Measurements from ENCODE around the gene NKAIN2. TPM values are rescaled to one million over a fixed set of nuclear protein-coding genes. Genes with fewer than 3 reads are reported as not detected.
"Not testable (repeated sequence)": the region's sequence is repeated elsewhere in the genome, so short reads cannot be mapped to it uniquely, and the experiment has no call there.

NKAIN2 gene
- total RNA-seq, 1 donor from 2014 or later: 0.56 TPM

DNA sequence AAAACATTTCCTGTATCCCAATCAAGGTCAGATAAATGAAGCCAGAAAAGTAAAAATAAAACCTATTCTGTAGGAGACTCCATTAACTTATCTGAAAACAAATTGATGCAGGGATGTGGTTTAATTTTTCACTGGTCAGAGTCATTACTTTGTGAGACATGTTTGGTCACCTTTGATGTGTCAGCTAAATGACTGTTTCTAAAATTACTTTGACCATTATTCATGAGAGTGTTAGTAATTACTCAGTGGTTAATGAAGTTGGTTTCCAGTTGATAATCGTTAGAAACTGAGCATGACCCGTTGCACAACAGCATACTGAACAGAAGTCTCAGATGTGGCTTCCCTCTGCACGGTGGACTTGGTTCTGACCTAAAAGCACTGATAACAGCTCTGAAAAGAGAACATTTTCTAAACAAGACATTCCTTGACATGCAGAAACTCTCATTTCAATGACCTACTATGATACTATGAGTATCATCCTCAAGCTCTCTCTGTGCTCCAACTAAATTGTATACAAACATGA, 748.1 kb downstream of the NKAIN2 start:
- Mint-ChIP-seq H3K4me1 (ENCODE audit: low read depth, unreplicated experiment) (peaks cover 2% of the 10 kb centered on the region), H3K36me3 (ENCODE audit: unreplicated experiment) (no peaks in the 10 kb centered on the region), H3K4me3 (ENCODE audit: unreplicated experiment) (no peak overlapping the region), H3K27ac (ENCODE audit: unreplicated experiment) (no peak overlapping the region), H3K9me3 (ENCODE audit: unreplicated experiment) (no peaks in the 10 kb centered on the region), H3K27me3 (ENCODE audit: unreplicated experiment) (no peaks in the 10 kb centered on the region)
- DNase-seq: no peak
- TF ChIP-seq CTCF (IDR thresholded peaks at IDR 0.05; ENCODE audit: partially characterized antibody, unreplicated experiment): no peak

DNA sequence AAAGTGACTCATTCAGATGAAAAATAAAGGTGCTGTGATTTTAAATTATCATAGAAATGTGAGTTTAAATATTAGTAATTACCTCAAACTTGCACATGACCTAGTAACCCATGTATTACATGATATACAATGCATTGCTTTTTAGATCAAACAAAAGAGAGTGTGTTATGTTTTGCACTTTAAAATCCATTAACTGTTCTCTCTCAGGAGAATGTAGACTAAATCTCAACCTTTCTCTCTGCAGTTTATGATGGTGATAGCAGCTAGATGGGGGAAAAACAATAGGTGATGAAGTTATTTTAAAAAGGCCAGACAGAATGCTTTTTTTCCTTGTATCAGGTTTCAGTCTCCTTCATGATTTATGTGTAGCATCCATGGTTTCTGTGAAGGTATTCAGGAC, 754.2 kb downstream of the NKAIN2 start:
- H3K27ac Mint-ChIP-seq (ENCODE audit: unreplicated experiment): no peak overlapping the region
- TF ChIP-seq CTCF (IDR thresholded peaks at IDR 0.05; ENCODE audit: partially characterized antibody, unreplicated experiment): no peak
- H3K4me3 Mint-ChIP-seq (ENCODE audit: unreplicated experiment): no peak overlapping the region
- H3K27me3 Mint-ChIP-seq (ENCODE audit: unreplicated experiment): no peaks in the 10 kb centered on the region
- H3K36me3 Mint-ChIP-seq (ENCODE audit: unreplicated experiment): no peaks in the 10 kb centered on the region
- no peaks in the 10 kb centered on the region for H3K9me3 Mint-ChIP-seq (ENCODE audit: unreplicated experiment)
- no peaks in the 10 kb centered on the region for H3K4me1 Mint-ChIP-seq (ENCODE audit: low read depth, unreplicated experiment)
- DNase-seq: no peak

GRCh38 chr6:124560078-124560477, 756.4 kb downstream of the NKAIN2 start:
- not testable (repeated sequence) for H3K27ac Mint-ChIP-seq (ENCODE audit: unreplicated experiment); H3K4me3 Mint-ChIP-seq (ENCODE audit: unreplicated experiment); H3K9me3 Mint-ChIP-seq (ENCODE audit: unreplicated experiment); DNase-seq; H3K27me3 Mint-ChIP-seq (ENCODE audit: unreplicated experiment); H3K36me3 Mint-ChIP-seq (ENCODE audit: unreplicated experiment); H3K4me1 Mint-ChIP-seq (ENCODE audit: low read depth, unreplicated experiment)

GRCh38 chr6:124560873-124561567, 757.4 kb downstream of the NKAIN2 start:
- TF ChIP-seq CTCF (IDR thresholded peaks at IDR 0.05; ENCODE audit: partially characterized antibody, unreplicated experiment): no peak
- Mint-ChIP-seq H3K36me3 (ENCODE audit: unreplicated experiment) (no peaks in the 10 kb centered on the region), H3K27ac (ENCODE audit: unreplicated experiment) (no peak overlapping the region), H3K27me3 (ENCODE audit: unreplicated experiment) (no peaks in the 10 kb centered on the region), H3K4me3 (ENCODE audit: unreplicated experiment) (no peak overlapping the region), H3K9me3 (ENCODE audit: unreplicated experiment) (no peaks in the 10 kb centered on the region), H3K4me1 (ENCODE audit: low read depth, unreplicated experiment) (no peaks in the 10 kb centered on the region)
- no peak for DNase-seq

GRCh38 chr6:124561635-124562130, 758.0 kb downstream of the NKAIN2 start:
- Mint-ChIP-seq H3K4me1 (ENCODE audit: low read depth, unreplicated experiment) (no peaks in the 10 kb centered on the region), H3K27ac (ENCODE audit: unreplicated experiment) (no peak overlapping the region), H3K36me3 (ENCODE audit: unreplicated experiment) (no peaks in the 10 kb centered on the region), H3K9me3 (ENCODE audit: unreplicated experiment) (no peaks in the 10 kb centered on the region), H3K4me3 (ENCODE audit: unreplicated experiment) (no peak overlapping the region), H3K27me3 (ENCODE audit: unreplicated experiment) (no peaks in the 10 kb centered on the region)
- DNase-seq: no peak
- no peak for TF ChIP-seq CTCF (IDR thresholded peaks at IDR 0.05; ENCODE audit: partially characterized antibody, unreplicated experiment)

DNA sequence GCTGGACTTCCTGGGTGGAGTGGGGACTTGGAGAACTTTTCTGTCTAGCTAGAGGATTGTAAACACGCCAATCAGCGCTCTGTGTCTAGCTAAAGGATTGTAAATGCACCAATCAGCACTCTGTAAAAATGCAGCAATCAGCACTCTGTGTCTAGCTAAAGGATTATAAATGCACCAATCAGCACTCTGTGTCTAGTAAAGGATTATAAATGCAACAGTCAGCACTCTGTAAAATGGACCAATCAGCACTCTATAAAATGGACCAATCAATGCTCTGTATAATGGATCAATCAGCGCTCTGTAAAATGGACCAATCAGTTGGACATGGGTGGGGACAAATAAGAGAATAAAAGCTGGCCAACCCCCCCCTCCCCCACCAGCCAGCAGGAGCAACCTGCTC, 760.5 kb downstream of the NKAIN2 start:
- not testable (repeated sequence) for H3K4me3 Mint-ChIP-seq (ENCODE audit: unreplicated experiment); H3K9me3 Mint-ChIP-seq (ENCODE audit: unreplicated experiment); H3K27me3 Mint-ChIP-seq (ENCODE audit: unreplicated experiment); H3K27ac Mint-ChIP-seq (ENCODE audit: unreplicated experiment); H3K36me3 Mint-ChIP-seq (ENCODE audit: unreplicated experiment); DNase-seq; H3K4me1 Mint-ChIP-seq (ENCODE audit: low read depth, unreplicated experiment)

Data from glutamatergic neuron (in vitro differentiated cells).